Prostate gland (tissue), 2 donors: ENCODE measurements around the gene TMEM267. TPM values are rescaled to one million over a fixed set of nuclear protein-coding genes. Genes with fewer than 3 reads are reported as not detected.
"Not testable (repeated sequence)": the region's sequence is repeated elsewhere in the genome, so short reads cannot be mapped to it uniquely, and the experiment has no call there.

Experiments
- DNase-seq: peaks from one replicate; pipeline ENCODE4 v3.0.0-alpha.2; 2019; ENCODE audit warnings: low spot score
- H3K27ac ChIP-seq, 2 donors: fragments of 200-600 bp; sonication (generic); 2 replicates each; pipeline ENCODE4 v1.5.1; 2017 to 2019
- H3K27me3 ChIP-seq: fragments of 200-600 bp; sonication (generic); replicated peaks from 2 replicates; pipeline ENCODE4 v1.5.1; 2019; ENCODE audit not compliant: insufficient read depth
- H3K36me3 ChIP-seq, 2 donors: fragments of 200-600 bp; sonication (generic); 1 replicate in 1 of 2; 2 replicates in 1 of 2; pipeline versions ENCODE4 v1.5.1 to v1.8.1; 2017 to 2019
- H3K4me1 ChIP-seq: fragments of 200-600 bp; sonication (generic); replicated peaks from 2 replicates; pipeline ENCODE4 v1.5.1; 2019
- H3K4me3 ChIP-seq, 2 donors: fragments of 200-600 bp; sonication (generic); 2 replicates each; pipeline ENCODE4 v1.5.1; 2017 to 2019
- H3K9me3 ChIP-seq: fragments of 200-600 bp; sonication (generic); 2 replicates; pipeline ENCODE4 v1.5.1; 2017
- POLR2A ChIP-seq: fragments of 450-650 bp; IDR thresholded peaks from one replicate; pipeline ENCODE4 v1.6.1; 2016; ENCODE audit warnings: antibody characterized with exemption, mild to moderate bottlenecking
- POLR2AphosphoS5 ChIP-seq: sonication (generic); formaldehyde crosslinking; IDR thresholded peaks from one replicate; pipeline ENCODE4 v1.6.1; 2017; ENCODE audit warnings: antibody characterized with exemption
- WGBS: methylation state at CpG from one replicate; pipeline ENCODE4 v1.1.5; 2018; 5-methylcytosine and 5-hydroxymethylcytosine counted together
- intact Hi-C: fragments of 100-400 bp; cut with DNase I; formaldehyde crosslinking; loops from one replicate; pipeline ENCODE4 v1.14.2; 2022
- total RNA-seq, 2 donors: library from RNA; depleted of rRNA; stranded (reverse); fragments of >200 nt; gene quantifications; one replicate each; pipeline ENCODE4 v1.1.0, GENCODE V29; 2016
- TF ChIP-seq, protein P1 (sequence below), 4 experiments: fragments of 200-600 bp in 2 of 4; fragments of 450-650 bp in 2 of 4; sonication (generic) in 2 of 4; IDR thresholded peaks; 1 replicate in 3 of 4; 2 replicates in 1 of 4; pipeline ENCODE4 v1.5.1; 2016 to 2019; ENCODE audit warnings: antibody characterized with exemption in 4 of 4, mild to moderate bottlenecking in 2 of 4, moderate library complexity in 2 of 4

Gene TMEM267
- total RNA-seq, 2 donors from 2014 or later, result 11.8 to 14.9 TPM

DNA sequence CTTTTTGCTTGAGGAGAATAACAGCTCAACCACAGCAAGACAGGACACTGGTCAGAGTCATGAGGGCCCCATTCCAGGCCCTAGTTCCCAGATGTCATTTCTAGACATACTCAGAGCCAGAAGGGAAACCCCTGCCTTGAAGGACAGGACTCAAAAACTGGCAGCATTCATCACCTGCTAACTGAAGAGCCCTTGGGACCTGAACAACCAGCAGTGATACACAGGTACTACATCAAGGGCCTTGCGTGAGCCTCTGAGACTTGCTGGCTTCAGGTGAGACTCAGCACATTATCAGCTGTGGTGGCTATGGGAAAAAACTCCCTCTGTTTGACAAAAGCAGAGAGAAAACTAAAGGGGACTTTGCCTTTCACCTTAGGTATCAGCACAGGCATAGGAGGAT is 22.6 kb downstream of the TMEM267 start:
- WGBS, result 100% methylated on average over 1 of the region's 1 CpG
- intact Hi-C loops, result no loop called here
- no peaks in the 10 kb centered on the region for H3K9me3 ChIP-seq
- no peak overlapping the region for H3K4me3 ChIP-seq
- H3K36me3 ChIP-seq, result no peaks in the 10 kb centered on the region
- H3K27me3 ChIP-seq, result no peaks in the 10 kb centered on the region
- TF ChIP-seq POLR2AphosphoS5, result no peak
- no peak for DNase-seq
- no peak overlapping the region for H3K27ac ChIP-seq
- no peaks in the 10 kb centered on the region for H3K4me1 ChIP-seq

DNA sequence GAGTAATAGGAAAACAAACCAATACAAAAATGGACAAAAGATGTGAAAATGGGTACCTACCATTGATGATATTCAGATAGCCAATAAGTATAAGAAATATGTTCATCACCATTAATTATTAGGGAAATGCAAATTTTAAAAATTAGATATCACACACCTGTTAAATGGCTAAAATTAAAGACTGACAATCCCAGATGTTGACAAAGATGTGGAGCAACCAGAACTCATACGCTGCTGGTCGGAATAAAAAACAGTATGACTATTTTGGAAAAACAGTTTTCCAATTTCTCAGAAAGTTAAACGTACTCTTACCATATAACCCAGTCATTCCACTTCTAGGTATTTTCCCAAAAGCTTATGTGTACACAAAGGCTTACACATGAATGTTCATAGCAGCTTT is 27.1 kb downstream of the TMEM267 start:
- no peak for DNase-seq
- H3K4me1 ChIP-seq, result no peaks in the 10 kb centered on the region
- H3K36me3 ChIP-seq, result no peaks in the 10 kb centered on the region
- no peak overlapping the region for H3K27ac ChIP-seq
- 94% methylated on average over 3 of the region's 3 CpGs for WGBS
- intact Hi-C loops, result no loop called here
- TF ChIP-seq, protein P1, sequence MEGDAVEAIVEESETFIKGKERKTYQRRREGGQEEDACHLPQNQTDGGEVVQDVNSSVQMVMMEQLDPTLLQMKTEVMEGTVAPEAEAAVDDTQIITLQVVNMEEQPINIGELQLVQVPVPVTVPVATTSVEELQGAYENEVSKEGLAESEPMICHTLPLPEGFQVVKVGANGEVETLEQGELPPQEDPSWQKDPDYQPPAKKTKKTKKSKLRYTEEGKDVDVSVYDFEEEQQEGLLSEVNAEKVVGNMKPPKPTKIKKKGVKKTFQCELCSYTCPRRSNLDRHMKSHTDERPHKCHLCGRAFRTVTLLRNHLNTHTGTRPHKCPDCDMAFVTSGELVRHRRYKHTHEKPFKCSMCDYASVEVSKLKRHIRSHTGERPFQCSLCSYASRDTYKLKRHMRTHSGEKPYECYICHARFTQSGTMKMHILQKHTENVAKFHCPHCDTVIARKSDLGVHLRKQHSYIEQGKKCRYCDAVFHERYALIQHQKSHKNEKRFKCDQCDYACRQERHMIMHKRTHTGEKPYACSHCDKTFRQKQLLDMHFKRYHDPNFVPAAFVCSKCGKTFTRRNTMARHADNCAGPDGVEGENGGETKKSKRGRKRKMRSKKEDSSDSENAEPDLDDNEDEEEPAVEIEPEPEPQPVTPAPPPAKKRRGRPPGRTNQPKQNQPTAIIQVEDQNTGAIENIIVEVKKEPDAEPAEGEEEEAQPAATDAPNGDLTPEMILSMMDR (IDR thresholded peaks at IDR 0.05), result no peak
- TF ChIP-seq POLR2AphosphoS5, result no peak
- TF ChIP-seq POLR2A, result no peak
- H3K9me3 ChIP-seq, result no peaks in the 10 kb centered on the region
- H3K4me3 ChIP-seq, result no peak overlapping the region
- H3K27me3 ChIP-seq, result no peaks in the 10 kb centered on the region

DNA sequence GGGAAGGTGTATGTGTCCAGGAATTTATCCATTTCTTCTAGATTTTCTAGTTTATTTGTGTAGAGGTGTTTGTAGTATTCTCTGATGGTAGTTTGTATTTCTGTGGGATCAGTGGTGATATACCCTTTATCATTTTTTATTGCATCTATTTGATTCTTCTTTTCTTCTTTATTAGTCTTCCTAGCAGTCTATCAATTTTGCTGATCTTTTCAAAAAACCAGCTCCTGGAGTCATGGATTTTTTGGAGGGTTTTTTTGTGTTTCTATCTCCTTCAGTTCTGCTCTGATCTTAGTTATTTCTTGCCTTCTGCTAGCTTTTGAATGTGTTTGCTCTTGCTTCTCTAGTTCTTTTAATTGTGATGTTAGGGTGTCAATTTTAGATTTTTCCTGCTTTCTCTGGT is 42.1 kb downstream of the TMEM267 start:
- DNase-seq, H3K36me3 ChIP-seq, H3K27ac ChIP-seq, intact Hi-C loops, H3K27me3 ChIP-seq, H3K4me1 ChIP-seq, H3K4me3 ChIP-seq, H3K9me3 ChIP-seq: not testable (repeated sequence)

- 92% methylated on average over 3 of the region's 3 CpGs for WGBS
- Histone ChIP-seq H3K27ac (no peak overlapping the region), H3K27me3 (no peaks in the 10 kb centered on the region), H3K36me3 (no peaks in the 10 kb centered on the region), H3K4me3 (no peak overlapping the region), H3K4me1 (peaks cover 10% of the 10 kb centered on the region), H3K9me3 (no peaks in the 10 kb centered on the region)
- no peak for TF ChIP-seq POLR2A
- TF ChIP-seq, protein P1 (IDR thresholded peaks at IDR 0.05), result no peak
- TF ChIP-seq POLR2AphosphoS5, result no peak
- intact Hi-C loops, result no loop called here
- no peak for DNase-seq
Observed at GRCh38 chr5:43437062-43437660, 46.5 kb downstream of the TMEM267 start.

DNA sequence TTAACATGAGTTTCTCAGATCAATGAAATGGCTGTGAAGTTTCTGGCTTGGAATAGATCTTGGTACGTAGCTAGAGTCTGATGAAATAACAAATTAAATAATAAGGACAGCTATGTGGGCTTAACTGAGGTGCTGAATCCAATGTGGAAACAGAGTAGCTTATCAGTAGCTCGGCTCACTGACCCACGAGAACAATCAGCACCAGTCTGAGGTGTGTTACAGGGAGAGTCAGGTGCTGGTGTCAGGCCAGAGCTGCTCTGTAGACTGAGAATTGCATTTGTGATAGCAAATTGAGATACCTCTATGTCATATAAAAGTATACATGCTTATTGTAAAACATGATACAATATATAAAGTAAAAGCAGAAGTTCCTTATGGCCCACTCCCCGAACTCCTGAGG is 50.3 kb downstream of the TMEM267 start:
- WGBS, result 50% methylated on average over 4 of the region's 4 CpGs
- Histone ChIP-seq H3K27ac (peak overlapping the region in 1 of 2 donors; percentile 3), H3K27me3 (no peaks in the 10 kb centered on the region), H3K4me3 (no peak overlapping the region), H3K36me3 (no peaks in the 10 kb centered on the region), H3K9me3 (no peaks in the 10 kb centered on the region), H3K4me1 (peaks cover 10% of the 10 kb centered on the region)
- intact Hi-C loops, result no loop called here
- TF ChIP-seq, protein P1 (IDR thresholded peaks at IDR 0.05), result no peak
- TF ChIP-seq POLR2AphosphoS5 (no peak), POLR2A (no peak)
- DNase-seq, result no peak
